AG09309 (cell line): ENCODE results near the gene HEATR5B.
A peak's percentile ranks its signal among the peaks of the same experiment; 100 is the strongest.

Experiments used
- DNase-seq: peaks from one replicate; pipeline ENCODE4 v3.0.0-alpha.2; 2010; ENCODE audit warnings: low read depth
- H3K4me3 ChIP-seq: 2 replicates; pipeline ENCODE4 v1.5.1; 2011; ENCODE audit warnings: mild to moderate bottlenecking, low read depth, low read length, moderate library complexity; ENCODE audit not compliant: control insufficient read depth
- TF ChIP-seq, protein P1 (sequence below): IDR thresholded peaks from 2 replicates; pipeline ENCODE4 v1.5.1; 2011; ENCODE audit warnings: mild to moderate bottlenecking, low read depth, low read length, inconsistent platforms; ENCODE audit not compliant: insufficient read depth, control insufficient read depth; ENCODE audit errors: missing control alignments

Gene HEATR5B

GRCh38 chr2:37098416-37099118, 14.4 kb upstream of the HEATR5B start:
- TF ChIP-seq, protein P1, sequence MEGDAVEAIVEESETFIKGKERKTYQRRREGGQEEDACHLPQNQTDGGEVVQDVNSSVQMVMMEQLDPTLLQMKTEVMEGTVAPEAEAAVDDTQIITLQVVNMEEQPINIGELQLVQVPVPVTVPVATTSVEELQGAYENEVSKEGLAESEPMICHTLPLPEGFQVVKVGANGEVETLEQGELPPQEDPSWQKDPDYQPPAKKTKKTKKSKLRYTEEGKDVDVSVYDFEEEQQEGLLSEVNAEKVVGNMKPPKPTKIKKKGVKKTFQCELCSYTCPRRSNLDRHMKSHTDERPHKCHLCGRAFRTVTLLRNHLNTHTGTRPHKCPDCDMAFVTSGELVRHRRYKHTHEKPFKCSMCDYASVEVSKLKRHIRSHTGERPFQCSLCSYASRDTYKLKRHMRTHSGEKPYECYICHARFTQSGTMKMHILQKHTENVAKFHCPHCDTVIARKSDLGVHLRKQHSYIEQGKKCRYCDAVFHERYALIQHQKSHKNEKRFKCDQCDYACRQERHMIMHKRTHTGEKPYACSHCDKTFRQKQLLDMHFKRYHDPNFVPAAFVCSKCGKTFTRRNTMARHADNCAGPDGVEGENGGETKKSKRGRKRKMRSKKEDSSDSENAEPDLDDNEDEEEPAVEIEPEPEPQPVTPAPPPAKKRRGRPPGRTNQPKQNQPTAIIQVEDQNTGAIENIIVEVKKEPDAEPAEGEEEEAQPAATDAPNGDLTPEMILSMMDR, result no peak
- DNase-seq, result no peak
- no peak overlapping the region for H3K4me3 ChIP-seq

DNA sequence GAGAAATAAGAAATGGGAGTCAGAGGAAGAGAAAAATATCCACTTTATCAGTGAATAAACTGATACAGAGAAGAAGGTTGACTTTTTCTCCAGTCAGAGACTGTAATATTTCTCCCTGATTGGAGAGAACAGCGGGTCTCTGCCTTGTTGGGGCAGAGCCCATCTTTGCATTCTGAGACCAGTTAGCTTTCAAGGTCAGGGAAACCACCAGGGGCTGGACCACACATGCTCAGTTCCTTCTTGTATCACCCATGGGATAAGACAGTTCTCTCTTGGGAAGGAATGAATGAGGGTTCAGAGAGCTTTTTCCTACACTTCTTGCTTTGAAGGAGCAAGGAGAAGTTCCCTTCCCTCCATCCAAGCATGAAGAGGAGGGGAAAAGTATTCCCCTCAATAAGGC, 12.4 kb upstream of the HEATR5B start:
- TF ChIP-seq, protein P1, result no peak
- no peak for DNase-seq
- no peak overlapping the region for H3K4me3 ChIP-seq

- H3K4me3 ChIP-seq, result no peak overlapping the region
- TF ChIP-seq, protein P1, result no peak
- no peak for DNase-seq
Observed at GRCh38 chr2:37091873-37092272, 7.7 kb upstream of the HEATR5B start.

DNA sequence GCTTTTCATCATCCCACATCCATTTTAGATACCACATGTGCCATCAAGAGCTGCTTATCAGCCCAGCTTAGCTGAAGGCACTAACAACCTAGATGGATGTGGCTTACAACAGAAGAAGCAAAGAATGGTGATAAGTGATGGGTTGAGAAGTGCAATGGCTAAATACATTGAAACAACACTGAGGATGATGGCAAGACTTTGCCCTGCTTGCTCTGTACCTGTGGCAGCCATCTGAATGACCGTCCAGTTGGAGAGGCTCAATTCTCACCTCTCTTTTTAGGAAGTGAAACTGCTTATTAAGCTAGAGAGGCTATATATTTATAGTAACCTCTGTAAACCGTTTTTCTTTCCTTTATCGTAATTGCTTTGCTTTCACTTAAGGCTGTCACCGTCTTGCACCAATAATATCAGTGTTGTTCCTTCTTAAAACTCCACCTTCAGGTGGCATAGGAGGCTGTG, 5.9 kb upstream of the HEATR5B start:
- TF ChIP-seq, protein P1, result no peak
- no peak for DNase-seq
- no peak overlapping the region for H3K4me3 ChIP-seq

DNA sequence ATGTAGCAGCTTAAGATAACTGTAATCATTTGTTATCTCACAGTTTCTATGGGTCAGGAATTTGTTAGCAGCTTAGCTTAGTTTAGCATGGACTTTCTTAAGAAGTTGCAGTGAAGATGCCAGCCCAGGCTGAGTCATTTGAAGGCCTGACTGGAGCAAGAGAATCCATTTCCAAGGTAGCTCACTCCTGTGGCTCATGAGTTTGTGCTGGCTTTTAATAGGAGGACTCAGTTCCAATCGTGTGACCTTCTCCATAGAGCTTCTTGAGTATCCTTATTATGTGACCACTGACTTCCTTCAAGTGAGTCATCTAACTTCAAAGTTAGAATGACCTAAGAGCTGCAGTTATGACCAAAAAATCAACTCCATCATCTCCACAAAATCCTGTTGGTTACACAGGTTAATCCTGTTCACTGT, 1.6 kb upstream of the HEATR5B start:
- H3K4me3 ChIP-seq, result no peak overlapping the region
- TF ChIP-seq, protein P1, result no peak
- peak; percentile 28 for DNase-seq

GRCh38 chr2:37084797-37085196, 625 bp upstream of the HEATR5B start:
- peak overlapping the region; percentile 86 for H3K4me3 ChIP-seq
- TF ChIP-seq, protein P1, result no peak
- no peak for DNase-seq
